Neural progenitor cell (in vitro differentiated cells): Measurements from ENCODE around the gene PDHB.

ENCODE experiments used
- CTCF ChIP-seq: fragments of 200-600 bp; sonication (generic); IDR thresholded peaks from 2 replicates; pipeline ENCODE4 v1.5.1; 2017; ENCODE audit warnings: antibody characterized with exemption, mild to moderate bottlenecking
- EZH2 ChIP-seq: fragments of 200-600 bp; sonication (generic); IDR thresholded peaks from 2 replicates; pipeline ENCODE4 v1.6.1; 2017; ENCODE audit warnings: antibody characterized with exemption, mild to moderate bottlenecking, moderate library complexity
- EZH2phosphoT487 ChIP-seq: fragments of 200-600 bp; sonication (generic); IDR thresholded peaks from 2 replicates; pipeline ENCODE4 v1.6.1; 2017; ENCODE audit warnings: antibody characterized with exemption

- TF ChIP-seq CTCF, result no peak
- TF ChIP-seq EZH2, result no peak
- no peak for TF ChIP-seq EZH2phosphoT487
Observed at GRCh38 chr3:58441514-58442450, 8.2 kb upstream of the PDHB start.
